ENCODE measurements around the gene KRTAP4-7.

DNA sequence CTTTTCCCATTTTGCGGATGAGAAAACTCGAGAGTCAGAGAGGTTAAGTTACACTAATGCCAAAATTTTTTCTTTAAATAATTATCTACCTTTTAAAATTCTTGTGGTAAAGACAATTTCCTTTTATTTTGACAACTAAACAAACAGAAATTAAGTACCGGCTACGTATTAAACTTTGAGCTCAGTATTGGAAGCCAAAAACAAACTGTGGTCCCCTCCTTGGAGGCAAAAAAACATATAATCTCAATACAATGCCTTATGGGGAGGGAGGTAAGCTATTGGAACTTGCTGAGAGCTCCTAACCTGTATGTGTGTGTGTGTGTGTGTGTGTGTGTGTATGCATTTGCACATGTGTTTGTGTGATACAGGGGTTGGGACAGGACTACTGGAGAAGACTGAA, 20.5 kb upstream of the KRTAP4-7 start:
- TF ChIP-seq EZH2phosphoT487 (IDR thresholded peaks at IDR 0.05; ENCODE audit: insufficient read depth, low read depth), result no peak
- no peak for TF ChIP-seq EZH2 (IDR thresholded peaks at IDR 0.05; ENCODE audit: insufficient read depth, poor library complexity, severe bottlenecking)
